BJ (cell line): ENCODE data around the gene ALPK1. TPM values are rescaled to one million over a fixed set of nuclear protein-coding genes. Genes with fewer than 3 reads are reported as not detected.

Experiments used
- CTCF ChIA-PET: fragments of 350-600 bp; formaldehyde crosslinking; extraction: SDS; loops from one replicate; lab custom pipeline; 2021; ENCODE audit warnings: antibody characterized with exemption, inconsistent platforms; lab: Yijun Ruan, JAX
- POLR2A ChIA-PET: fragments of 300-600 bp; sonication (Branson Sonifier 250); formaldehyde crosslinking; extraction: SDS; loops from one replicate; lab custom pipeline; 2021; ENCODE audit warnings: antibody characterized with exemption; lab: Charles Lee
- DNase-seq: peaks from one replicate; pipeline ENCODE4 v3.0.0-alpha.2; 2011; ENCODE audit warnings: low read depth
- H3K27me3 ChIP-seq: 2 replicates; pipeline ENCODE4 v1.6.0; 2011; ENCODE audit warnings: low read length; ENCODE audit not compliant: control insufficient read depth, insufficient read depth
- H3K36me3 ChIP-seq: 2 replicates; pipeline ENCODE4 v1.5.1; 2011; ENCODE audit warnings: low read length; ENCODE audit not compliant: control insufficient read depth, insufficient read depth
- H3K4me3 ChIP-seq: 2 replicates; pipeline ENCODE4 v1.5.1; 2011; ENCODE audit warnings: low read depth, mild to moderate bottlenecking, control low read depth, low read length
- polyA plus RNA-seq: library from polyadenylated mRNA; depleted of rRNA; stranded (reverse); fragments of >200 nt; gene quantifications from 2 replicates; pipeline ENCODE4 v1.2.3, GENCODE V29; 2011
- TF ChIP-seq, protein P1 (sequence below): IDR thresholded peaks from 2 replicates; pipeline ENCODE4 v1.5.1; 2011; ENCODE audit warnings: low read depth, mild to moderate bottlenecking, control low read depth, inconsistent platforms, low read length, moderate library complexity; ENCODE audit not compliant: insufficient read depth

The ALPK1 gene
- polyA plus RNA-seq, 1 experiment: 7.6 TPM

DNA sequence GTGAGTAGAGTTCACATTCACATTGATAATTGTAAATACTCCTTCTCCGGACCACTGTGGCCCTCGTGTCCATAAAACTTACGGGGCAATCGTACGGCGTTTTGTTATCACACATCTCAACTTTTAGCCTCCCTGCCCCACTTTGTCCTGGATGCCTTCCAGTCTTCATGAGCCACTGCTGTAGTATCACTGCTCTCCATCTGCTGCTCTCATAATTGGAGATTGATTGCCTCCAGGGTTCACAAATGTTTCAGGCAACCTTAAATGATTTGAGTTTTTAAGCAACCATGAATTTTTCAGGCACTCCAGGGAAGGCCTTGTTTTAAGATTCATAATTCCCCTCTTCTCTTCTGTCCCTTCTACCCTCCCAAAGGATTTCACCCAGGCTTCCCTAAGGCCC is 28.4 kb downstream of the ALPK1 start:
- TF ChIP-seq, protein P1, sequence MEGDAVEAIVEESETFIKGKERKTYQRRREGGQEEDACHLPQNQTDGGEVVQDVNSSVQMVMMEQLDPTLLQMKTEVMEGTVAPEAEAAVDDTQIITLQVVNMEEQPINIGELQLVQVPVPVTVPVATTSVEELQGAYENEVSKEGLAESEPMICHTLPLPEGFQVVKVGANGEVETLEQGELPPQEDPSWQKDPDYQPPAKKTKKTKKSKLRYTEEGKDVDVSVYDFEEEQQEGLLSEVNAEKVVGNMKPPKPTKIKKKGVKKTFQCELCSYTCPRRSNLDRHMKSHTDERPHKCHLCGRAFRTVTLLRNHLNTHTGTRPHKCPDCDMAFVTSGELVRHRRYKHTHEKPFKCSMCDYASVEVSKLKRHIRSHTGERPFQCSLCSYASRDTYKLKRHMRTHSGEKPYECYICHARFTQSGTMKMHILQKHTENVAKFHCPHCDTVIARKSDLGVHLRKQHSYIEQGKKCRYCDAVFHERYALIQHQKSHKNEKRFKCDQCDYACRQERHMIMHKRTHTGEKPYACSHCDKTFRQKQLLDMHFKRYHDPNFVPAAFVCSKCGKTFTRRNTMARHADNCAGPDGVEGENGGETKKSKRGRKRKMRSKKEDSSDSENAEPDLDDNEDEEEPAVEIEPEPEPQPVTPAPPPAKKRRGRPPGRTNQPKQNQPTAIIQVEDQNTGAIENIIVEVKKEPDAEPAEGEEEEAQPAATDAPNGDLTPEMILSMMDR: no peak
- ChIA-PET POLR2A (no interaction called here), CTCF (interaction anchor here (2.4 kb wide), 1 partner anchor 279 kb away, joined by 14 read pairs; no protein-coding TSS in a partner anchor)
- no peak for DNase-seq
- no peaks in the 10 kb centered on the region for H3K36me3 ChIP-seq
- H3K4me3 ChIP-seq: no peak overlapping the region
- H3K27me3 ChIP-seq: no peaks in the 10 kb centered on the region

DNA sequence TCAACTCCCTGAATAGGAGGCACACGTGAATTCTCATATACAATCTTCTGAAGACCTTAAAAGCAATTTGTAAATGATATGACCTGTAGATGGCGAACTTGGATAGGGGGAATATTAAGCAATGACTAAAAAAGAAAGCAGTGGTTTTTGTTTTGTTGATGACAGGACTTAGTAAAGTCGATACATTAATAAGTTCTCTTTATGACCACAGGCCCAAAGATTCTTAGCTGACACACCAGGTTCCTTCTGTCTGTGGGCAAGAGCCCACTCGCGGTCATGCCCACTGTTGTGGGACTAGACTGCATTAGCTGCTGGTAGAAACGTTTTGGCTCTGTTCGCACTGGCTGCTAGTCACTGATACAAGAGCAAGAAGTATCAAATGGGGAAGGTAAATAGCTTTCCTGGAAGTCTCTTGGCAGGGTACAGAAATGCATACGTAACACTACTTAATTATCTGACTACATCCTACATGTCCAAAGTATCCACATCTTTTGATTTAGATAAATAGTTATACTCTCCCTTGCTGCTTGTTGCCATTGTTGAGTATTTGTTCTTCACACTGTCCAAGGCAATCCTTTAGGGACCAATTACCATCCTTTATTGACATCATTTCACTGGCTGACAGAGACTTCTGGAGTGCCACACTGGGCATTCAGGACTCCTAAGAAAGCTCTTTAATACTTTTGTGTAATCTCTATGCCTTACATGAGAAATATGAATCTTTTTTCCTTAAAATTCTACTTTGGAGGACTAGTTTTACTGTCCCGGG is 31.0 kb downstream of the ALPK1 start:
- no peak for DNase-seq
- ChIA-PET POLR2A (no interaction called here), CTCF (interaction anchor here (0.5 to 11.6 kb wide), 19 partner anchors 10 to 967 kb away, joined by 3 to 110 read pairs (median 4); partner anchors contain the start of genes ALPK1 and TIFA)
- no peaks in the 10 kb centered on the region for H3K27me3 ChIP-seq
- no peaks in the 10 kb centered on the region for H3K36me3 ChIP-seq
- no peak overlapping the region for H3K4me3 ChIP-seq
- TF ChIP-seq, protein P1: peak; percentile 57

DNA sequence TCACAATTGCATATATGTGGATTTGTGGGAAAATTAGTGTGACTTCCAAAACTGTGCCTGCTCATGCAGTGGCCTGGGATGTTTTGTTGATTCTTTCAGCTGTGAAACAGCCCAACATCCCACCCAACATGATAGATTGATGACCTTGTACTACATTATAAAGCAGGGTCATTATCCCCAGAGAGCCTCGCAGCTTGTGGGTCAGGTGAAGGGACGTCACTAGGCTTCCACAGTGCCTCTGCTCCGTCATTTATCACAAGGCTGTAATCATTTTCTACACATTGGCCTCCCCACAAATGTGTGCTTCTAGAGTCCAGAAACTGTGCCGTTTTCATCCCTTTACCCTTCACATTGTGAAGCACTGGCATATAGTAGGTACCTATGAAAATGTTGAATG is 31.6 kb downstream of the ALPK1 start:
- no peaks in the 10 kb centered on the region for H3K27me3 ChIP-seq
- CTCF ChIA-PET: interaction anchor here (0.6 to 11.6 kb wide), 11 partner anchors 19 to 437 kb away, joined by 3 to 110 read pairs (median 4); no protein-coding TSS in a partner anchor
- DNase-seq: no peak
- POLR2A ChIA-PET: no interaction called here
- H3K36me3 ChIP-seq: no peaks in the 10 kb centered on the region
- TF ChIP-seq, protein P1: no peak
- no peak overlapping the region for H3K4me3 ChIP-seq

DNA sequence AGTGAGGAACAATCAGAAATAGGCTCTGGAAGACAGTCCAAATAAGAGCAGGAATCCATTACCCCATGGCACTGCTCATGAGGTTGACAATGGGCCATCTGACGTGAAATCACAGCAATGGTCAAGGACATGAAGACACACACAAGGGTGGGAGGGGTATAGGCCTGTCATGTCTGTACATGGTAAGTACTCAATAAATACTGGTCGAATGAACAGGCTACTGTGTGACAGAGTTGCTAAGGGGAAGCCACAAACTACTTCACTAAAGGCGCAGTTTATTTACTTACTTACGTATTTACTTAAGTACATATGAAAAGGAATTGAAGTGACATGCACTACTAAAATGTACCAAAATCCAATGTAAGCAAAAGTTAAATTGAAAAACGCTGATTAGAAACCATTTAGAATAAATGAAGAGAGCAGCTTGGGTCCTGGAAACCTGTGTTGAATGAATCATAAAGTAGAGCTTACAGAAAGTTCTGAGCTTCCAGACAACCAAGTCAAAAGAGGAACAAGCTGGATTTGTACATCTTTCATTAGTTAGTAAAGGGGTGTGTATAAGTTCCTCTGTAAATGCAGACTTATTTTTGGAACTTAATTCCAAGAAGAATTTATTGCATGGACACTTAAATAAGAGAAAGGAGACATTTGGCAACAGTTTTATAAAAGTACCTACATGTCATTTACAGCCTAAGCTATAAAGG is 32.7 kb downstream of the ALPK1 start:
- ChIA-PET POLR2A (no interaction called here), CTCF (interaction anchor here (0.7 to 11.6 kb wide), 5 partner anchors 9 to 436 kb away, joined by 3 to 110 read pairs (median 13); no protein-coding TSS in a partner anchor)
- Histone ChIP-seq H3K27me3 (no peaks in the 10 kb centered on the region), H3K36me3 (no peaks in the 10 kb centered on the region), H3K4me3 (no peak overlapping the region)
- TF ChIP-seq, protein P1: no peak
- no peak for DNase-seq

DNA sequence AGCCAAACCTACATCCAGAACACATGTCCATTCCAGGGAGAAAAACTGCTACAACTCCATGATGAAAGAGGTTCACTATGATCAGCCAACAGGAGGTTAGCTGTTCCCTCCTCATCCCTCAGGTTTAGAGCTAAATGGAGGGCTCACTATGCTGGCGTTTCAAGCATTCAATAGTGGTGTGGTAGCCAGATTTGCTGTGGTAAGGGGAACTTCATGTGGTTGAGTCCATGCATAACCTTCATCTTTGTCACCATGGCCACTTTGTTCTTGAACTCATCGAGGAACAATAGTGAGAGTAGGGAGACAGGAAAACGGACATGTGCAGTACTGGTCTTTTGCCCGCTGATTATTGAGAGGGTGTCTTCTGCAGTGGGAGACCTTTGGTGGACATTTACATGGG is 33.8 kb downstream of the ALPK1 start:
- Histone ChIP-seq H3K36me3 (no peaks in the 10 kb centered on the region), H3K27me3 (no peaks in the 10 kb centered on the region), H3K4me3 (no peak overlapping the region)
- TF ChIP-seq, protein P1: no peak
- ChIA-PET CTCF (interaction anchor here (5.2 to 11.6 kb wide), 2 partner anchors 193 to 275 kb away, joined by 24 to 110 read pairs; no protein-coding TSS in a partner anchor), POLR2A (no interaction called here)
- DNase-seq: no peak
